ENCODE measurements around the gene ACTRT2.

- no peak for TF ChIP-seq EZH2 (IDR thresholded peaks at IDR 0.05; ENCODE audit: borderline replicate concordance, low read depth, low read length, poor library complexity, severe bottlenecking)
- TF ChIP-seq, protein P1, sequence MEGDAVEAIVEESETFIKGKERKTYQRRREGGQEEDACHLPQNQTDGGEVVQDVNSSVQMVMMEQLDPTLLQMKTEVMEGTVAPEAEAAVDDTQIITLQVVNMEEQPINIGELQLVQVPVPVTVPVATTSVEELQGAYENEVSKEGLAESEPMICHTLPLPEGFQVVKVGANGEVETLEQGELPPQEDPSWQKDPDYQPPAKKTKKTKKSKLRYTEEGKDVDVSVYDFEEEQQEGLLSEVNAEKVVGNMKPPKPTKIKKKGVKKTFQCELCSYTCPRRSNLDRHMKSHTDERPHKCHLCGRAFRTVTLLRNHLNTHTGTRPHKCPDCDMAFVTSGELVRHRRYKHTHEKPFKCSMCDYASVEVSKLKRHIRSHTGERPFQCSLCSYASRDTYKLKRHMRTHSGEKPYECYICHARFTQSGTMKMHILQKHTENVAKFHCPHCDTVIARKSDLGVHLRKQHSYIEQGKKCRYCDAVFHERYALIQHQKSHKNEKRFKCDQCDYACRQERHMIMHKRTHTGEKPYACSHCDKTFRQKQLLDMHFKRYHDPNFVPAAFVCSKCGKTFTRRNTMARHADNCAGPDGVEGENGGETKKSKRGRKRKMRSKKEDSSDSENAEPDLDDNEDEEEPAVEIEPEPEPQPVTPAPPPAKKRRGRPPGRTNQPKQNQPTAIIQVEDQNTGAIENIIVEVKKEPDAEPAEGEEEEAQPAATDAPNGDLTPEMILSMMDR (conservative IDR thresholded peaks at IDR 0.05; ENCODE audit: low read depth, low read length), result no peak
Observed at GRCh38 chr1:3019516-3020051, 1.7 kb upstream of the ACTRT2 start.
